ENCODE results near the gene FOSL1.
A peak's percentile ranks its signal among the peaks of the same experiment; 100 is the strongest.

FOSL1 gene

GRCh38 chr11:65885808-65886536 lies 14.2 kb downstream of the FOSL1 start:
- no peak for DNase-seq (ENCODE audit: low read depth)
- H3K4me3 ChIP-seq (ENCODE audit: low read depth, low read length): no peak overlapping the region
- TF ChIP-seq, protein P1, sequence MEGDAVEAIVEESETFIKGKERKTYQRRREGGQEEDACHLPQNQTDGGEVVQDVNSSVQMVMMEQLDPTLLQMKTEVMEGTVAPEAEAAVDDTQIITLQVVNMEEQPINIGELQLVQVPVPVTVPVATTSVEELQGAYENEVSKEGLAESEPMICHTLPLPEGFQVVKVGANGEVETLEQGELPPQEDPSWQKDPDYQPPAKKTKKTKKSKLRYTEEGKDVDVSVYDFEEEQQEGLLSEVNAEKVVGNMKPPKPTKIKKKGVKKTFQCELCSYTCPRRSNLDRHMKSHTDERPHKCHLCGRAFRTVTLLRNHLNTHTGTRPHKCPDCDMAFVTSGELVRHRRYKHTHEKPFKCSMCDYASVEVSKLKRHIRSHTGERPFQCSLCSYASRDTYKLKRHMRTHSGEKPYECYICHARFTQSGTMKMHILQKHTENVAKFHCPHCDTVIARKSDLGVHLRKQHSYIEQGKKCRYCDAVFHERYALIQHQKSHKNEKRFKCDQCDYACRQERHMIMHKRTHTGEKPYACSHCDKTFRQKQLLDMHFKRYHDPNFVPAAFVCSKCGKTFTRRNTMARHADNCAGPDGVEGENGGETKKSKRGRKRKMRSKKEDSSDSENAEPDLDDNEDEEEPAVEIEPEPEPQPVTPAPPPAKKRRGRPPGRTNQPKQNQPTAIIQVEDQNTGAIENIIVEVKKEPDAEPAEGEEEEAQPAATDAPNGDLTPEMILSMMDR (IDR thresholded peaks at IDR 0.05; ENCODE audit: low read depth, low read length, missing control alignments): no peak

DNA sequence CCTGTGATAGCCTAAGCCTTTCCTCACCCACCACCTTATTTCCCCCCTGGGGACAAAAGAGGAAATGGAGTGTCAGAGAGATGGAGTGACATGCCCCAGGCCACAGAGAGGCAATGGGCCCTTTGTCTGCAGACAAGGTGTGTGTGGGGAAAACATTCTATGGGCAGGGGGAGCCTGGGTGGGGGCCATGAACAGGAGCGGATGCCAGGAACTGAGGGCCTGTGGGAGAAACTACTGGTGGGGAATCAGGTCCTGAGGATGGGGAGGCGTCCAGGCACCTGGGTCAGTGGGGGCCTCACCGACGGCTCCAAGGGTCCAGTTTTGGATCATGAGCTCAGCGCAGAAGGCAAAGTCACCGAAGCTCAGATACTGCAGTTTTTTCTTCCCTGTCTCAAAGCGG lies 15.0 kb downstream of the FOSL1 start:
- TF ChIP-seq, protein P1 (IDR thresholded peaks at IDR 0.05; ENCODE audit: low read depth, low read length, missing control alignments): no peak
- no peak overlapping the region for H3K4me3 ChIP-seq (ENCODE audit: low read depth, low read length)
- no peak for DNase-seq (ENCODE audit: low read depth)

- TF ChIP-seq, protein P1 (IDR thresholded peaks at IDR 0.05; ENCODE audit: low read depth, low read length, missing control alignments): peak; percentile 100
- no peak for DNase-seq (ENCODE audit: low read depth)
- no peak overlapping the region for H3K4me3 ChIP-seq (ENCODE audit: low read depth, low read length)
Observed at GRCh38 chr11:65884716-65885092, 15.5 kb downstream of the FOSL1 start.

- no peak overlapping the region for H3K4me3 ChIP-seq (ENCODE audit: low read depth, low read length)
- DNase-seq (ENCODE audit: low read depth): no peak
- TF ChIP-seq, protein P1 (IDR thresholded peaks at IDR 0.05; ENCODE audit: low read depth, low read length, missing control alignments): no peak
Observed at GRCh38 chr11:65883786-65884715, 16.1 kb downstream of the FOSL1 start.

DNA sequence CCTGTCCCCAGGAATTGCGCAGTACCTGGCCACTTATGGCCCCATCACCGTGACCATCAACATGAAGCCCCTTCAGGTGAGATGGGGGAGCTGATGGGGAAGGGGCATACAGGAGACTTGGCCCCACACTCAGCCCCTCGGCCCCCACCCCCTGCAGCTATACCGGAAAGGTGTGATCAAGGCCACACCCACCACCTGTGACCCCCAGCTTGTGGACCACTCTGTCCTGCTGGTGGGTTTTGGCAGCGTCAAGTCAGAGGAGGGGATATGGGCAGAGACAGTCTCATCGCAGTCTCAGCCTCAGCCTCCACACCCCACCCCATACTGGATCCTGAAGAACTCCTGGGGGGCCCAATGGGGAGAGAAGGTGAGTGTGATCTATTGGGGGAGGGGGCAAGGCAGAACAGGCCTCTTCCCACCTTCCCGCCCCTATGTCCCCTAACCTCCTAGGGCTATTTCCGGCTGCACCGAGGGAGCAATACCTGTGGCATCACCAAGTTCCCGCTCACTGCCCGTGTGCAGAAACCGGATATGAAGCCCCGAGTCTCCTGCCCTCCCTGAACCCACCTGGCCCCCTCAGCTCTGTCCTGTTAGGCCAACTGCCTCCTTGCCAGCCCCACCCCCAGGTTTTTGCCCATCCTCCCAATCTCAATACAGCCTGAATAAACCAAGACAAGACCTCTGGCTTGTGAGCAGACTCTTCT lies 17.0 kb downstream of the FOSL1 start:
- H3K4me3 ChIP-seq (ENCODE audit: low read depth, low read length): no peak overlapping the region
- no peak for DNase-seq (ENCODE audit: low read depth)
- TF ChIP-seq, protein P1 (IDR thresholded peaks at IDR 0.05; ENCODE audit: low read depth, low read length, missing control alignments): no peak

GRCh38 chr11:65882120-65883057 lies 17.8 kb downstream of the FOSL1 start:
- DNase-seq (ENCODE audit: low read depth): no peak
- TF ChIP-seq, protein P1 (IDR thresholded peaks at IDR 0.05; ENCODE audit: low read depth, low read length, missing control alignments): no peak
- no peak overlapping the region for H3K4me3 ChIP-seq (ENCODE audit: low read depth, low read length)
